H1 (cell line): Measurements from ENCODE around the gene CANT1. TPM values are rescaled to one million over a fixed set of nuclear protein-coding genes. Genes with fewer than 3 reads are reported as not detected.

ENCODE experiments used
- EGR1 ChIP-seq: IDR thresholded peaks from 2 replicates; pipeline ENCODE4 v1.6.1; 2011; ENCODE audit warnings: low read depth, low read length, borderline replicate concordance
- EP300 ChIP-seq, 2 experiments: IDR thresholded peaks; 1 replicate in 1 of 2; 2 replicates in 1 of 2; pipeline ENCODE4 v1.6.1; 2011 to 2012; ENCODE audit warnings: low read depth in 2 of 2, low read length in 2 of 2, mild to moderate bottlenecking in 2 of 2, borderline replicate concordance in 1 of 2, inconsistent platforms in 1 of 2, moderate library complexity in 1 of 2
- SRF ChIP-seq: IDR thresholded peaks from 2 replicates; pipeline ENCODE4 v1.6.1; 2011; ENCODE audit warnings: mild to moderate bottlenecking, low read depth, low read length, moderate library complexity
- TCF12 ChIP-seq: IDR thresholded peaks from 2 replicates; pipeline ENCODE4 v1.6.1; 2011; ENCODE audit warnings: low read depth, mild to moderate bottlenecking, low read length
- TEAD4 ChIP-seq: IDR thresholded peaks from 2 replicates; pipeline ENCODE4 v1.6.1; 2012; ENCODE audit warnings: low read depth, low read length, inconsistent platforms, mixed read lengths
- polyA plus RNA-seq, 7 experiments: library from polyadenylated mRNA; depleted of rRNA in 3 of 7; stranded (reverse) in 5 of 7; unstranded in 2 of 7; fragments of >200 nt in 5 of 7; fragments of 200-250 nt in 2 of 7; gene quantifications; 1 replicate in 5 of 7; 2 replicates in 1 of 7; 4 replicates in 1 of 7; pipeline versions ENCODE4 v1.2.1 to v1.2.3, GENCODE V29; 2011 to 2013; ENCODE audit warnings: missing spikeins in 2 of 7, mixed read lengths in 2 of 7
- total RNA-seq: library from RNA; stranded (reverse); fragmentation: NEBNext Ultra II Directional; extraction: Animal tissue kit (Norgen Biotek cat#: 25700); gene quantifications from 2 replicates; pipeline ENCODE4 v1.2.1, GENCODE V29; 2021
- TF ChIP-seq, protein P1 (sequence below): fragments of 300-600 bp; sonication (generic); IDR thresholded peaks from 2 replicates; pipeline ENCODE4 v1.7.1; 2012; ENCODE audit warnings: low read length, moderate library complexity, mild to moderate bottlenecking, inconsistent platforms; ENCODE audit not compliant: insufficient replicate concordance
- TF ChIP-seq, protein P2 (sequence below), 3 experiments: IDR thresholded peaks; 1 replicate in 2 of 3; 2 replicates in 1 of 3; pipeline versions ENCODE4 v1.5.1 to v1.6.1; 2011; ENCODE audit warnings: low read length in 3 of 3, mild to moderate bottlenecking in 3 of 3, inconsistent platforms in 2 of 3, low read depth in 1 of 3, moderate library complexity in 1 of 3; ENCODE audit not compliant: insufficient read depth in 1 of 3; ENCODE audit errors: control extremely low read depth in 1 of 3

The CANT1 gene
- total and polyA plus RNA-seq, 2 of the 8 experiments (the other 6 are each of a cell fraction or from before 2014, with no cell fraction given), result 23.0 to 32.6 TPM

DNA sequence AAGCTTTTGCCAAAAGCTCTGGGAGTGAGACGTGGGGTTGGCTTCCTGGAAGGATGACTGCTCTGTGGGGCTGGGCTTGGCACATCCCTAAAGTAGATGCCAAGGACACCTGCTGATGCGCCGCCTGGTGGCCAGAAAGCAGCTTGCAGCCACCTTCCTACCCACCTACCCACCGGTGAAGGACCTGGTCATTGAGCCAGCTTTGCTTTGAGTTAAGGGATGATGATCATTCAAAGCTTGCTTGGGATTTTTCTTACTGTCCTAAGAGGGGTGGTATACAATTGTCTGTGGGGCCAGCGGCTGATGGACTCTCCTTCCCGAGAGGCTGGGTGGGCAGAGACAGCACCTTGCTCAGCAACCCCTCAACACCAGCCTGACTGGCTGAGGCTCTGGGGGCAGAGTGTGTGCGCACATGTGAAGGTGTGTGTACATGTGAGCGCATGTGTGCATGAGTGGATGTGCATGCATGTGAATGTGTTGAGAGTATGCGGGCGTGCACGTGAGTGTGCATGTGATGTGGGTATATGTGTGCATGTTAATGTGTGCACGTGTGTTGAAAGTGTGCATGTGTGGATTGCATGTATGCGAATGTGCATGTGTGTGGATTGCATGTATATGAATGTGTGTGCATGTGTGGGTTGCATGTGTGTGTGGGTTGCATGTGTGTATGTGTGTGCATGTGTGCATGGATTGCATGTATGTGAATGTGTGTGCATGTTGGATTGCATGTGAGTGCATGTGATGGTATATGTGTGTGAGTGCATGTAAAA is 33.0 kb upstream of the CANT1 start (continued):
- TF ChIP-seq, protein P1, sequence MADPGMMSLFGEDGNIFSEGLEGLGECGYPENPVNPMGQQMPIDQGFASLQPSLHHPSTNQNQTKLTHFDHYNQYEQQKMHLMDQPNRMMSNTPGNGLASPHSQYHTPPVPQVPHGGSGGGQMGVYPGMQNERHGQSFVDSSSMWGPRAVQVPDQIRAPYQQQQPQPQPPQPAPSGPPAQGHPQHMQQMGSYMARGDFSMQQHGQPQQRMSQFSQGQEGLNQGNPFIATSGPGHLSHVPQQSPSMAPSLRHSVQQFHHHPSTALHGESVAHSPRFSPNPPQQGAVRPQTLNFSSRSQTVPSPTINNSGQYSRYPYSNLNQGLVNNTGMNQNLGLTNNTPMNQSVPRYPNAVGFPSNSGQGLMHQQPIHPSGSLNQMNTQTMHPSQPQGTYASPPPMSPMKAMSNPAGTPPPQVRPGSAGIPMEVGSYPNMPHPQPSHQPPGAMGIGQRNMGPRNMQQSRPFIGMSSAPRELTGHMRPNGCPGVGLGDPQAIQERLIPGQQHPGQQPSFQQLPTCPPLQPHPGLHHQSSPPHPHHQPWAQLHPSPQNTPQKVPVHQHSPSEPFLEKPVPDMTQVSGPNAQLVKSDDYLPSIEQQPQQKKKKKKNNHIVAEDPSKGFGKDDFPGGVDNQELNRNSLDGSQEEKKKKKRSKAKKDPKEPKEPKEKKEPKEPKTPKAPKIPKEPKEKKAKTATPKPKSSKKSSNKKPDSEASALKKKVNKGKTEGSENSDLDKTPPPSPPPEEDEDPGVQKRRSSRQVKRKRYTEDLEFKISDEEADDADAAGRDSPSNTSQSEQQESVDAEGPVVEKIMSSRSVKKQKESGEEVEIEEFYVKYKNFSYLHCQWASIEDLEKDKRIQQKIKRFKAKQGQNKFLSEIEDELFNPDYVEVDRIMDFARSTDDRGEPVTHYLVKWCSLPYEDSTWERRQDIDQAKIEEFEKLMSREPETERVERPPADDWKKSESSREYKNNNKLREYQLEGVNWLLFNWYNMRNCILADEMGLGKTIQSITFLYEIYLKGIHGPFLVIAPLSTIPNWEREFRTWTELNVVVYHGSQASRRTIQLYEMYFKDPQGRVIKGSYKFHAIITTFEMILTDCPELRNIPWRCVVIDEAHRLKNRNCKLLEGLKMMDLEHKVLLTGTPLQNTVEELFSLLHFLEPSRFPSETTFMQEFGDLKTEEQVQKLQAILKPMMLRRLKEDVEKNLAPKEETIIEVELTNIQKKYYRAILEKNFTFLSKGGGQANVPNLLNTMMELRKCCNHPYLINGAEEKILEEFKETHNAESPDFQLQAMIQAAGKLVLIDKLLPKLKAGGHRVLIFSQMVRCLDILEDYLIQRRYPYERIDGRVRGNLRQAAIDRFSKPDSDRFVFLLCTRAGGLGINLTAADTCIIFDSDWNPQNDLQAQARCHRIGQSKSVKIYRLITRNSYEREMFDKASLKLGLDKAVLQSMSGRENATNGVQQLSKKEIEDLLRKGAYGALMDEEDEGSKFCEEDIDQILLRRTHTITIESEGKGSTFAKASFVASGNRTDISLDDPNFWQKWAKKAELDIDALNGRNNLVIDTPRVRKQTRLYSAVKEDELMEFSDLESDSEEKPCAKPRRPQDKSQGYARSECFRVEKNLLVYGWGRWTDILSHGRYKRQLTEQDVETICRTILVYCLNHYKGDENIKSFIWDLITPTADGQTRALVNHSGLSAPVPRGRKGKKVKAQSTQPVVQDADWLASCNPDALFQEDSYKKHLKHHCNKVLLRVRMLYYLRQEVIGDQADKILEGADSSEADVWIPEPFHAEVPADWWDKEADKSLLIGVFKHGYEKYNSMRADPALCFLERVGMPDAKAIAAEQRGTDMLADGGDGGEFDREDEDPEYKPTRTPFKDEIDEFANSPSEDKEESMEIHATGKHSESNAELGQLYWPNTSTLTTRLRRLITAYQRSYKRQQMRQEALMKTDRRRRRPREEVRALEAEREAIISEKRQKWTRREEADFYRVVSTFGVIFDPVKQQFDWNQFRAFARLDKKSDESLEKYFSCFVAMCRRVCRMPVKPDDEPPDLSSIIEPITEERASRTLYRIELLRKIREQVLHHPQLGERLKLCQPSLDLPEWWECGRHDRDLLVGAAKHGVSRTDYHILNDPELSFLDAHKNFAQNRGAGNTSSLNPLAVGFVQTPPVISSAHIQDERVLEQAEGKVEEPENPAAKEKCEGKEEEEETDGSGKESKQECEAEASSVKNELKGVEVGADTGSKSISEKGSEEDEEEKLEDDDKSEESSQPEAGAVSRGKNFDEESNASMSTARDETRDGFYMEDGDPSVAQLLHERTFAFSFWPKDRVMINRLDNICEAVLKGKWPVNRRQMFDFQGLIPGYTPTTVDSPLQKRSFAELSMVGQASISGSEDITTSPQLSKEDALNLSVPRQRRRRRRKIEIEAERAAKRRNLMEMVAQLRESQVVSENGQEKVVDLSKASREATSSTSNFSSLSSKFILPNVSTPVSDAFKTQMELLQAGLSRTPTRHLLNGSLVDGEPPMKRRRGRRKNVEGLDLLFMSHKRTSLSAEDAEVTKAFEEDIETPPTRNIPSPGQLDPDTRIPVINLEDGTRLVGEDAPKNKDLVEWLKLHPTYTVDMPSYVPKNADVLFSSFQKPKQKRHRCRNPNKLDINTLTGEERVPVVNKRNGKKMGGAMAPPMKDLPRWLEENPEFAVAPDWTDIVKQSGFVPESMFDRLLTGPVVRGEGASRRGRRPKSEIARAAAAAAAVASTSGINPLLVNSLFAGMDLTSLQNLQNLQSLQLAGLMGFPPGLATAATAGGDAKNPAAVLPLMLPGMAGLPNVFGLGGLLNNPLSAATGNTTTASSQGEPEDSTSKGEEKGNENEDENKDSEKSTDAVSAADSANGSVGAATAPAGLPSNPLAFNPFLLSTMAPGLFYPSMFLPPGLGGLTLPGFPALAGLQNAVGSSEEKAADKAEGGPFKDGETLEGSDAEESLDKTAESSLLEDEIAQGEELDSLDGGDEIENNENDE, result no peak
- no peak for TF ChIP-seq SRF
- no peak for TF ChIP-seq EP300 (IDR thresholded peaks at IDR 0.05; ENCODE audit: borderline replicate concordance in 1 of 2, low read depth in 2 of 2, low read length in 2 of 2)
- TF ChIP-seq, protein P2, sequence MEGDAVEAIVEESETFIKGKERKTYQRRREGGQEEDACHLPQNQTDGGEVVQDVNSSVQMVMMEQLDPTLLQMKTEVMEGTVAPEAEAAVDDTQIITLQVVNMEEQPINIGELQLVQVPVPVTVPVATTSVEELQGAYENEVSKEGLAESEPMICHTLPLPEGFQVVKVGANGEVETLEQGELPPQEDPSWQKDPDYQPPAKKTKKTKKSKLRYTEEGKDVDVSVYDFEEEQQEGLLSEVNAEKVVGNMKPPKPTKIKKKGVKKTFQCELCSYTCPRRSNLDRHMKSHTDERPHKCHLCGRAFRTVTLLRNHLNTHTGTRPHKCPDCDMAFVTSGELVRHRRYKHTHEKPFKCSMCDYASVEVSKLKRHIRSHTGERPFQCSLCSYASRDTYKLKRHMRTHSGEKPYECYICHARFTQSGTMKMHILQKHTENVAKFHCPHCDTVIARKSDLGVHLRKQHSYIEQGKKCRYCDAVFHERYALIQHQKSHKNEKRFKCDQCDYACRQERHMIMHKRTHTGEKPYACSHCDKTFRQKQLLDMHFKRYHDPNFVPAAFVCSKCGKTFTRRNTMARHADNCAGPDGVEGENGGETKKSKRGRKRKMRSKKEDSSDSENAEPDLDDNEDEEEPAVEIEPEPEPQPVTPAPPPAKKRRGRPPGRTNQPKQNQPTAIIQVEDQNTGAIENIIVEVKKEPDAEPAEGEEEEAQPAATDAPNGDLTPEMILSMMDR (IDR thresholded peaks at IDR 0.05; ENCODE audit: control extremely low read depth in 1 of 3, insufficient read depth in 1 of 3, low read depth in 1 of 3, low read length in 3 of 3), result peak; percentile 93 to 99 (median 97)
- peak; percentile 20; the same call in 1 of the 2 replicates for TF ChIP-seq TEAD4
- TF ChIP-seq EGR1, result no peak
- peak; percentile 75; the same call in 1 of the 2 replicates for TF ChIP-seq TCF12
